B cell (primary cell): ENCODE results near the gene MAPT. TPM values are rescaled to one million over a fixed set of nuclear protein-coding genes. Genes with fewer than 3 reads are reported as not detected.

ENCODE experiments used
- ATAC-seq: fragments of 200-7000 bp; cut with Tn5 transposase; one replicate; pipeline ENCODE4 v1.10.0; 2021; ENCODE audit warnings: low read depth, mild to moderate bottlenecking, moderate number of reproducible peaks, moderate library complexity
- CTCF ChIA-PET: fragments of 350-600 bp; sonication (Branson Sonifier 250); formaldehyde crosslinking; loops from one replicate; lab custom pipeline; 2021; ENCODE audit warnings: antibody characterized with exemption, inconsistent platforms; lab: Charles Lee
- POLR2A ChIA-PET: fragments of 350-600 bp; sonication (Branson Sonifier 250); formaldehyde crosslinking; loops from one replicate; lab custom pipeline; 2021; ENCODE audit warnings: antibody characterized with exemption; lab: Charles Lee
- DNase-seq: peaks from one replicate; pipeline ENCODE4 v3.0.0; 2013
- H2AFZ ChIP-seq: 2 replicates; pipeline ENCODE4 v1.6.1; 2012; ENCODE audit warnings: mild to moderate bottlenecking, low read depth, low read length; ENCODE audit not compliant: insufficient read depth, poor library complexity, severe bottlenecking
- H3K27ac ChIP-seq, 2 donors: 1 replicate in 1 of 2; 2 replicates in 1 of 2; pipeline ENCODE4 v1.5.1; 2012 to 2013; ENCODE audit warnings: low read length in 2 of 2, mild to moderate bottlenecking in 2 of 2, moderate library complexity in 1 of 2
- H3K27me3 ChIP-seq, 4 experiments: fragments of 200-600 bp in 1 of 4; sonication (generic) in 1 of 4; replicated peaks in 1 of 4; 1 replicate in 2 of 4; 2 replicates in 2 of 4; pipeline versions ENCODE4 v1.6.1 to v1.7.0; 2013 to 2016; ENCODE audit warnings: low read length in 3 of 4, mild to moderate bottlenecking in 2 of 4, mixed read lengths in 1 of 4, moderate library complexity in 1 of 4; ENCODE audit not compliant: insufficient read depth in 4 of 4, control insufficient read depth in 3 of 4; ENCODE audit errors: control extremely low read depth in 1 of 4
- H3K36me3 ChIP-seq, 2 experiments: replicated peaks in 1 of 2; 1 replicate in 1 of 2; 2 replicates in 1 of 2; pipeline versions ENCODE4 v1.6.1 to v1.7.1; 2013; ENCODE audit warnings: low read length in 1 of 2; ENCODE audit not compliant: insufficient read depth in 2 of 2, control insufficient read depth in 1 of 2; ENCODE audit errors: control extremely low read depth in 1 of 2, extremely low read depth in 1 of 2
- H3K4me1 ChIP-seq, 2 donors: fragments of 200-600 bp in 1 of 2; sonication (generic) in 1 of 2; 1 replicate in 1 of 2; 2 replicates in 1 of 2; pipeline versions ENCODE4 v1.5.1 to v1.6.1; 2013 to 2017; ENCODE audit warnings: low read length in 2 of 2; ENCODE audit not compliant: control insufficient read depth in 2 of 2, insufficient read depth in 2 of 2
- H3K4me2 ChIP-seq: replicated peaks from 2 replicates; pipeline ENCODE3; 2012; ENCODE audit warnings: mild to moderate bottlenecking, low read depth, low read length; ENCODE audit not compliant: poor library complexity, severe bottlenecking
- H3K4me3 ChIP-seq, 5 experiments: fragments of 200-600 bp in 1 of 5; sonication (generic) in 1 of 5; 1 replicate in 3 of 5; 2 replicates in 2 of 5; pipeline versions ENCODE4 v1.5.1 to v1.7.0; 2011 to 2016; ENCODE audit warnings: low read length in 4 of 5, mild to moderate bottlenecking in 4 of 5, low read depth in 2 of 5, control low read depth in 1 of 5, moderate library complexity in 1 of 5; ENCODE audit not compliant: insufficient read depth in 1 of 5; ENCODE audit errors: control extremely low read depth in 1 of 5, extremely low read depth in 1 of 5
- H3K79me2 ChIP-seq: fragments of 200-600 bp; sonication (generic); one replicate; pipeline ENCODE4 v1.6.0; 2016; ENCODE audit warnings: low read length; ENCODE audit not compliant: control insufficient read depth, insufficient read depth
- H3K9ac ChIP-seq: fragments of 200-600 bp; sonication (generic); 2 replicates; pipeline ENCODE4 v1.6.1; 2017; ENCODE audit warnings: mild to moderate bottlenecking, low read length, moderate library complexity
- H3K9me3 ChIP-seq, 3 donors: one replicate each; pipeline versions ENCODE4 v1.6.1 to v1.7.1; 2013; ENCODE audit warnings: low read length in 2 of 3; ENCODE audit not compliant: control insufficient read depth in 2 of 3, insufficient read depth in 1 of 3; ENCODE audit errors: control extremely low read depth in 1 of 3
- H4K20me1 ChIP-seq: 2 replicates; pipeline ENCODE4 v1.6.0; 2012; ENCODE audit warnings: mild to moderate bottlenecking, low read length; ENCODE audit not compliant: insufficient read depth, control insufficient read depth, poor library complexity, severe bottlenecking
- H3K27ac Mint-ChIP-seq: one replicate; pipeline ENCODE4 v1.8.0; 2021; ENCODE audit warnings: mixed read lengths
- H3K27me3 Mint-ChIP-seq: one replicate; pipeline ENCODE4 v1.8.0; 2021; ENCODE audit warnings: mixed read lengths
- H3K4me1 Mint-ChIP-seq: one replicate; pipeline ENCODE4 v1.8.0; 2021; ENCODE audit warnings: mixed read lengths
- H3K4me3 Mint-ChIP-seq: one replicate; pipeline ENCODE4 v1.8.0; 2021; ENCODE audit warnings: mixed read lengths
- H3K9me3 Mint-ChIP-seq: one replicate; pipeline ENCODE4 v1.8.0; 2022; ENCODE audit warnings: mixed read lengths; ENCODE audit not compliant: insufficient read depth
- CTCF ChIP-seq: fragments of 200-600 bp; IDR thresholded peaks from one replicate; pipeline ENCODE4 v1.8.0; 2022; ENCODE audit warnings: antibody characterized with exemption, mild to moderate bottlenecking
- EZH2 ChIP-seq: IDR thresholded peaks from 2 replicates; pipeline ENCODE4 v1.6.1; 2012; ENCODE audit warnings: borderline replicate concordance, low read depth, mild to moderate bottlenecking, moderate library complexity, low read length; ENCODE audit not compliant: insufficient read depth, poor library complexity, severe bottlenecking
- WGBS: methylation state at CpG from one replicate; pipeline ENCODE4 v1.1.5; 2013; ENCODE audit warnings: missing lambda C conversion rate; ENCODE audit not compliant: insufficient coverage; 5-methylcytosine and 5-hydroxymethylcytosine counted together
- intact Hi-C: fragments of 100-400 bp; cut with micrococcal nuclease; formaldehyde crosslinking; loops from one replicate; pipeline ENCODE4 v1.10.0; 2022
- polyA plus RNA-seq: library from polyadenylated mRNA; depleted of rRNA; stranded (reverse); fragments of >200 nt; gene quantifications from 2 replicates; pipeline ENCODE4 v1.2.3, GENCODE V29; 2012
- total RNA-seq, 2 donors: library from RNA; stranded (reverse); fragments of 120-200 nt in 1 of 2; gene quantifications; 1 replicate in 1 of 2; 2 replicates in 1 of 2; pipeline versions ENCODE4 v1.2.3 to v1.2.4, GENCODE V29; 2013 to 2022

The MAPT gene
- total and polyA plus RNA-seq, 2 donors (not counting 1 experiment from before 2014, with no cell fraction given) = 0.13 to 0.20 TPM

GRCh38 chr17:45977506-45977824 lies 83.1 kb downstream of the MAPT start:
- no peak for DNase-seq
- no peaks in the 10 kb centered on the region for H3K36me3 ChIP-seq
- no peak overlapping the region for H2AFZ ChIP-seq
- ATAC-seq = no peak
- peaks cover 5% of the 10 kb centered on the region for H3K27me3 Mint-ChIP-seq
- peaks cover 0 to 1% (median 0%) of the 10 kb centered on the region in 3 donors for H3K9me3 ChIP-seq
- no peak overlapping the region for H3K4me3 ChIP-seq
- no peaks in the 10 kb centered on the region for H3K27me3 ChIP-seq
- H3K9ac ChIP-seq = no peak overlapping the region
- ChIA-PET POLR2A (no interaction called here), CTCF (no interaction called here)
- H3K79me2 ChIP-seq = no peaks in the 10 kb centered on the region
- H3K4me2 ChIP-seq = no peak overlapping the region
- H3K4me1 ChIP-seq = peaks cover 21 to 31% of the 10 kb centered on the region in 2 donors
- no peaks in the 10 kb centered on the region for H3K9me3 Mint-ChIP-seq
- peaks cover 30% of the 10 kb centered on the region for H3K4me1 Mint-ChIP-seq
- no peaks in the 10 kb centered on the region for H4K20me1 ChIP-seq
- H3K27ac Mint-ChIP-seq = no peak overlapping the region
- no peak overlapping the region for H3K4me3 Mint-ChIP-seq
- intact Hi-C loops = no loop called here
- no peak for TF ChIP-seq CTCF
- no peak for TF ChIP-seq EZH2
- 100% methylated on average over 1 of the region's 4 CpGs for WGBS
- H3K27ac ChIP-seq = no peak overlapping the region

GRCh38 chr17:45977976-45978626 lies 83.7 kb downstream of the MAPT start:
- CTCF ChIA-PET = no interaction called here
- H4K20me1 ChIP-seq = no peaks in the 10 kb centered on the region

More at GRCh38 chr17:45977976-45978626, 83.7 kb downstream of the MAPT start:
- intact Hi-C loops = no loop called here
- no peaks in the 10 kb centered on the region for H3K9me3 Mint-ChIP-seq
- Histone ChIP-seq H3K27ac (no peak overlapping the region), H3K36me3 (no peaks in the 10 kb centered on the region), H3K9me3 (no peaks in the 10 kb centered on the region), H3K4me1 (peaks cover 21 to 31% of the 10 kb centered on the region in 2 donors), H3K9ac (no peak overlapping the region), H3K27me3 (no peaks in the 10 kb centered on the region), H2AFZ (no peak overlapping the region), H3K4me2 (no peak overlapping the region), H3K79me2 (no peaks in the 10 kb centered on the region), H3K4me3 (no peak overlapping the region)
- POLR2A ChIA-PET = no interaction called here
- ATAC-seq (no peak), DNase-seq (no peak)
- no peak overlapping the region for H3K4me3 Mint-ChIP-seq
- TF ChIP-seq EZH2 = no peak
- H3K27ac Mint-ChIP-seq = no peak overlapping the region
- peaks cover 30% of the 10 kb centered on the region for H3K4me1 Mint-ChIP-seq
- peaks cover 4% of the 10 kb centered on the region for H3K27me3 Mint-ChIP-seq
- 66% methylated on average over 2 of the region's 3 CpGs for WGBS
